Measurements from ENCODE around the gene NCR3LG1.

The NCR3LG1 gene

DNA sequence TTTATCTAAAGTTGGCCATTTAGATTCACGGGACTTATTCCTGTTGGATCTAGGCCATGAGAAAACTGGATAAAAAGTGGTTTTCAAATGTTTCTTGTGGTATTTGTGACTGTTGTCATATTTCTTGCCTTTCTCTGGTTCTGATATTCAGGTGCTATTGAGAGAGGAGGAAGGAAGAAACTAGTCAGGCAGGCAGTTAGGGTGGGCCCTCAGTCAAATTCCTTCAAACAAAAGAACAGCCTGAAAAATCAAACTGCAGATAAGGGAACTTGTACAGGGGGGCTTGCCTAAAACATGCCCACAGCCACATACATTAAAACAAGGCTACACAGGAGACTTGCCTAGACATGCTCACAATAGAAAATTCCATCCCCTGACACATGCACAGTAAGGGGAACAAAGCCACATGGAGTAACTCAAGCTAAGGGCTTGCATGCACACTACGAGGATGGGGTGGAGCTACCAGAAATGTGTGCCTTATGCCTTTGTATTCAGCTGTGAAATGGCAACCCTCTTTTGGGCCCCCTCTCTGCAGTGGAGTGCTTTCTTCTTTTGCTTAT, 18.2 kb downstream of the NCR3LG1 start:
- in situ Hi-C loops (cut with MboI; ENCODE audit: low sequenced_read_pairs) = no loop called here

DNA sequence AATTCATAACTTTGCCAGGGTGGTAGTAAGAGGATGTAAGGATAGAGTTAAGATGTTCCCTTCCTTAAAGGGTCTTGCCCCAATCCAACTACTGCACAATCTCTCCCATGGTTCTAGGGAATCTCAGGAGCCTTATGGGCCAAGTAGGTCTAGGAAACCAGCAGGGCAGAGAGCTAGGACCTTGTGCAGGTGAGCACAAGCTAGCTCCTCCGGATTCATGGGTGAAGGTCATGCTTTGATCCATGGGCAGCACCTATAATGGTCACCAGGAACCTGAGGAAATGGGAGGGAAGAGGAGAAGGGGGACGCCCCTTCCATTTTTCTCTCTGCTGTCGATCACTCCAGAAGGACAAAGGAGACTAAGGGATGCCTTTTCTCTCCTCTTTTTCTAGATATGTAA, 20.0 kb downstream of the NCR3LG1 start:
- in situ Hi-C loops (cut with MboI; ENCODE audit: low sequenced_read_pairs) = no loop called here

DNA sequence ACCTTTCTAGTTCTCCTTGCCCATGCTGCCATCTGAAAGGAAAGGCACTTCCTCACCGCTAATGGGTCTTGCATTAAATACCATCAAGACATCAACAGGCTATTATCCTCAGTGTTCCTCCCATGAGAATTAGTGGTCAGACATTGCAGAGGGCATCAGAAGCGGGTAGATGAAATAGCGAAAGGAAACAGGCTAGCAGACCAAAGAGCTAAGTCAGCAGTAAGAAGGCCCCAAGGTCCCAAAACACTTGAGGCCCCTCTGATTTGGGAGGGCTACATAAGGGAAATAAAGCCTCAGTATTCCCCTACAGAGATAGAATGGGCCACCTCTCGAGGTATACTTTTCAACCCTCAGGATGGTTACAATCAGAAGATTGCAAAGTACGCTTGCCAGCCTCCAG, 23.9 kb downstream of the NCR3LG1 start:
- in situ Hi-C loops (cut with MboI; ENCODE audit: low sequenced_read_pairs) = loop anchor here (25.0 kb wide), 1 partner anchor 137 kb away; no protein-coding TSS in a partner anchor

DNA sequence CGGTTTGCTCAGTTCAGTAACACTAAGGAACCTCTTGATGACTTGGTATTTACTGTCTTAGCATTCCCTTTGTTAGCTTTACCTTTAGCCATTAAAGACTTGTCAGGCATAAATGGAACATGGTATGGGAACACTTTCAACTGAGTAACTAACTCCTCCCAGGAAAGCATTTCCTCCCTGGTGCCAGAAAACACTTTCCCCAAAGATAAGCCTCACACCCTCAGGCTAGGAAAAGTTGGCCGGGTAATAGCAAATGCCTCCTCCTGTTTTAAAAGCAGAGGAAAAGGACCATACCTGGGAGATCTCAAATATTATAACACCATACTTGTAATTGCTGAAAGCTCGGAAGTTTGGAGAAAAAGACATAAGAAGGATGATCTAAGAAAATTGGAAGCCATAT, 24.9 kb downstream of the NCR3LG1 start:
- in situ Hi-C loops (cut with MboI; ENCODE audit: low sequenced_read_pairs) = loop anchor here (25.0 kb wide), 1 partner anchor 136 kb away; no protein-coding TSS in a partner anchor

- in situ Hi-C loops (cut with MboI; ENCODE audit: low sequenced_read_pairs) = loop anchor here (25.0 kb wide), 1 partner anchor 134 kb away; no protein-coding TSS in a partner anchor
Measured at GRCh38 chr11:17378655-17379054, 27.1 kb downstream of the NCR3LG1 start.

DNA sequence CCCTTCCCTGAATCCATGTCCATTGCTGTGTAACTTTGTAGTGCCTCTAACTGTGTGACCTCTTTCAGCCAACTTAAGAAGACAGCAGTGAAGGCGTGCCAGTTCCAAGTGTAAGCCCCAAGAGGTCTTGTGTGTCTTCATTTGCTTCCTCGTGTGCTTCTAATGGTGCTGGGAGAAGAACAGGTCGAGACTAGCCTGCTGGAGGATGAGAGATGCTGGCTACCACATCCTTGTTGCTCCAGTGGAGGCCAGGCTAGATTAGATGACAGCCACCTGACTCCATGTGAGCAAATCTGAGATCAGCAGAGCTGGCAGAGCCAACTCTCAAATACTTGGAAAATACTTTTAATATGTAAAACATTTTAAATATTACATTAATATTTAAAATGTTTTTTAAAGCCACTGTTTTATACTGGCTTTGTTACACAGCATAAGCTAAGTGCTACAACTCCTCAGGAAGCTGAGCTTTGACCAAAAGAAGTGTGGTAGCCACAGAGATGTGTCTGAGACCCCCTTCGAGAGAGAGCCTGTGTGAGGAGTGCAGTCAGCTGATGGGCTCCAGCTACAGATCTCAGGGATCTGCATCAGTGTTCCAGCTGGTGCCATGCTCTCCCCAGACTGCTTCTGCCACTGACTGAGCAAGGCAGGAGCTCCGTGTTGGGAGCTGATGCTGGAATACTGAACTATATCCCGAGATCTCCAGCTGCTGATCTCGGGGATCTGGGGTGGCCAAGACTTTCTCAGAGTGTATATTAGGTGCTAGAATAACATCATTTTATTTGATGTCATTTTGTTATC, 28.0 kb downstream of the NCR3LG1 start:
- in situ Hi-C loops (cut with MboI; ENCODE audit: low sequenced_read_pairs) = loop anchor here (25.0 kb wide), 1 partner anchor 133 kb away; no protein-coding TSS in a partner anchor

DNA sequence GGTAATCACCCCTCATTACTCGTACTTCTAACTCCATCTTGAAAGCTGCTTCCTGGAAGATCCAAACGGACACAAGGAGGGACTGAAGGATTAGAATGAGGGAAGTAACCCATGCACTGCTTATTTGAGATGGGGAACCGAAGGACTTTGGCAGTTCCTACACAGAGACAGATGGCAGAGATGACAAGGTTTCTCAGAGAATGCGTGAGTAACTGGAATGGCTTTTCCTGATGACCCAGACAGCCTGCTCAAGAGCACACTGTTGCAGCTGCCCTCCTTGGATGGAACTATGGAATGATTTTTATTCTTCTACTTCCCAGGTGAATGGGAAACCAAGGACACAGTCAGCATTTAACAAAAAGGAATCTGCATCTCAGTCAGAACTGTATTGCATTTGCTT, 29.6 kb downstream of the NCR3LG1 start:
- in situ Hi-C loops (cut with MboI; ENCODE audit: low sequenced_read_pairs) = loop anchor here (25.0 kb wide), 1 partner anchor 131 kb away; no protein-coding TSS in a partner anchor

GRCh38 chr11:17382046-17382728, 30.6 kb downstream of the NCR3LG1 start:
- in situ Hi-C loops (cut with MboI; ENCODE audit: low sequenced_read_pairs) = loop anchor here (25.0 kb wide), 1 partner anchor 130 kb away; no protein-coding TSS in a partner anchor

DNA sequence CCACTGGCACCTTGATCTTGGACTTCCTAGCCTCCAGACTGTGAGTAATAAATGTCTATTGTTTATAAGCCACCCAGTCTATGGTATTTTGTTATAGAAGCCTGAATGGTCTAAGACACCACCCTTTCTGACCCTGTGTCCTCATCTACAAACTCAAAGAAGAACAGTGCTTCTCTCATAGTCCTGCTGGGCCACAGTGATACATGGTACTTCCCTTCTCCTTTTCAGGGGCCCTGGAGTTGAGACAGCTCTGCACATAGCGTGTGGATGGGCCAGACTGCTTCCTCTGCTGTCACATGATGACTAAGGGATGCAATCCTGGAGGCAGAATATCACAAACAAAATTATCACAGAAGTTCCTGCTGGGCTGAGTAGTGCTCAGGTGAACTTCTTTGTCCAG, 31.9 kb downstream of the NCR3LG1 start:
- in situ Hi-C loops (cut with MboI; ENCODE audit: low sequenced_read_pairs) = loop anchor here (25.0 kb wide), 1 partner anchor 129 kb away; no protein-coding TSS in a partner anchor

DNA sequence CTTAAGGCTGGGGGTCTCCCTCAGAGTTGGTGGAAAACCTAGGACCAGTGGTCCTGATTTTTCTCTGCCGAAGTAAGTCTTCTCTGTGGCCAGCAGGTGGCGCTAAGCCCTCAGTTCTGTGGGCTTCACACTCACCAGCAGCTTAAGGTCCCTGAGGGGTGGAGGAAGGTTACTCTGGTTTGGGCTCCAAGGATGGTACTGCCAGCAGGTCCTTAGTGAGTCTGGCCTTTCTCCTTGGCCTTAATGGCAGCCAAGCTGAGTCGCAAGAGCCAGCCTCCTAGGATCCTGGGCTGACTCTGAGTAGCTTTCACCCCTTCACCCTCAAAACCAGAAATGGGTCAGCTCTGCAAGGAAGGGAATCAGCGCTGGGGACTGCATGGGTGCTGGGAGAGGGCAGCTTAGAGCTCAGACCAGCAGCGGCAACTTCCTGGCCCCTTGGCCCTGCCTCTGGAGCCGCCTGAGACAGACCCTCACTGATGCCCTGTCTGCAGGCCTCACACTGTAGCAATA, 32.5 kb downstream of the NCR3LG1 start:
- in situ Hi-C loops (cut with MboI; ENCODE audit: low sequenced_read_pairs) = loop anchor here (25.0 kb wide), 1 partner anchor 128 kb away; no protein-coding TSS in a partner anchor

DNA sequence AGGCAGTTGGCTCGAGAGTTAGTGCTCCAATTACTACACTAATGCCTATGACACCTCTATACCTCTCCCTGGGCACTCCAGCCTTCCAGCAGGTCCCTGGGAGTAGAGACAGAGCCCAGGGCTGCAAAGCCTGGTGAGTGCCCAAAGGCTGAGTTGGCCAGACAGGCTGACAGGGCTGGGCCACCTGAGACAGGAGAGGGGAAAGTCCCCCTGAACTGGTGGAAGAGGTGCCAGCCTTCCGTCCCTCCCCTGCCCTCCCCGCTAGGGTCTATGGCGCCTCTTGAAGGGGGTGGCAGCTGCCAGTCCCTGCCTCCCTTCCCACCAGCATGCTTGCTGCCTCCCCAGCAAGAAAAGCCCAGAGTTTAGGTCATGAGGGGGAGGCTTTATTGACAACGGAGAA, 33.9 kb downstream of the NCR3LG1 start:
- in situ Hi-C loops (cut with MboI; ENCODE audit: low sequenced_read_pairs) = loop anchor here (25.0 kb wide), 1 partner anchor 127 kb away; no protein-coding TSS in a partner anchor

- in situ Hi-C loops (cut with MboI; ENCODE audit: low sequenced_read_pairs) = loop anchor here (25.0 kb wide), 1 partner anchor 126 kb away; no protein-coding TSS in a partner anchor
Measured at GRCh38 chr11:17385926-17386325, 34.3 kb downstream of the NCR3LG1 start.

DNA sequence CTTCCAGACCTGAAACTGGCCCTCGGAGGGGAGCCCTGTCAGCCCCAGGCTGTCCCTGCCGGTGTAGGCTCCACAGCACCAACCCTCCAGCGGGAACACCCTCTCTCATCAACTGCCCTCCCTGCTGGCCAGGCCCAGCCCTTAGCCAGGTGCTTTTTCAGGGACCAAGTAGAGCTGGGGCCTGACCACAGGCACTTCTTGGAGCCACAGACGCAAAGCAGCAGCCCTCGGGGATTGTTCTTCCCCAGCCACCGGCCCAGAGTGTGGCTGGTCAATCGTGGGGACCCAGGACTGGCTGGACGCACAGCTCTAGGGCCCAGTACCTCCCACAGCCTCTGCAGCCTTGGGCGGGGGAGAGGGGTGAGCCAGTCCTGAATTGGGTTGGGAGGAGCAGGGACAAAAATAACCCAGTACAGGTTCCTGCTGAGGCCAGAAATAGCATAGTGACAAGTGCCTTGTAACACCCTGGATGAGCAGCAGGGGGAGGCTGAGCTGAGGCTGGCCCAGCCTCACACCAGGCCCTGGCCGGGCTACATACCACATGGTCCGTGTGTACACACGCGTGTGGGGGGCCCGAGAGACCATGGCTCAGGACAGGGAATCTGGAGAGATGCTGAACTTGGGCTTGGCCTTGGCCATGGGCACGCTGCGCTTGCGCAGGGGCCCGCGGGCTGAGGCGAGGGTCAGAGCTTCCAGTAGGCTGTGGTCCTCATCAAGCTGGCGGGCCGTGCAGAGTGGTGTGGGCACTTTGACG, 34.9 kb downstream of the NCR3LG1 start:
- in situ Hi-C loops (cut with MboI; ENCODE audit: low sequenced_read_pairs) = loop anchor here (25.0 kb wide), 1 partner anchor 126 kb away; no protein-coding TSS in a partner anchor

- in situ Hi-C loops (cut with MboI; ENCODE audit: low sequenced_read_pairs) = loop anchor here (25.0 kb wide), 1 partner anchor 125 kb away; no protein-coding TSS in a partner anchor
Measured at GRCh38 chr11:17387254-17387653, 35.7 kb downstream of the NCR3LG1 start.

DNA sequence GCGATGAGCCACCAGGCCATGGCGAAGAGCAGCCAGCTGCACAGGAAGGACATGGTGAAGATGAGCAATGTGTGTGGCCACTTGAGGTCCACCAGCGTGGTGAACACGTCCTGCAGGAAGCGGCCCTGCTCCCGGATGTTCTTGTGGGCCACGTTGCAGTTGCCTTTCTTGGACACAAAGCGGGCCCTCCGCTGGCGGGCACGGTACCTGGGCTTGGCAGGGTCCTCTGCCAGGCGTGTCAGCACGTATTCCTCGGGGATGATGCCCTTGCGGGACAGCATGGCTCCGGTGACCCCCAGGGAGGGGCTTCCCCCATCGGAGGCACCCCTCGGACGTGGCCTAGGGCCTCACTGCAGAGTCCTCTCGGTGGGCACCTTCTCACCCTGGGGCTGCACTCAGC, 36.2 kb downstream of the NCR3LG1 start:
- in situ Hi-C loops (cut with MboI; ENCODE audit: low sequenced_read_pairs) = loop anchor here (25.0 kb wide), 1 partner anchor 124 kb away; no protein-coding TSS in a partner anchor

- in situ Hi-C loops (cut with MboI; ENCODE audit: low sequenced_read_pairs) = loop anchor here (25.0 kb wide), 1 partner anchor 124 kb away; no protein-coding TSS in a partner anchor
Measured at GRCh38 chr11:17388609-17389210, 37.1 kb downstream of the NCR3LG1 start, which contains the start of gene KCNJ11. Gene KCNJ11 (minus strand): TSS chr11:17388659. CDS start chr11:17388091, 568 bp downstream.

GRCh38 chr11:17389211-17389956, 37.8 kb downstream of the NCR3LG1 start:
- in situ Hi-C loops (cut with MboI; ENCODE audit: low sequenced_read_pairs) = loop anchor here (25.0 kb wide), 1 partner anchor 123 kb away; no protein-coding TSS in a partner anchor

DNA sequence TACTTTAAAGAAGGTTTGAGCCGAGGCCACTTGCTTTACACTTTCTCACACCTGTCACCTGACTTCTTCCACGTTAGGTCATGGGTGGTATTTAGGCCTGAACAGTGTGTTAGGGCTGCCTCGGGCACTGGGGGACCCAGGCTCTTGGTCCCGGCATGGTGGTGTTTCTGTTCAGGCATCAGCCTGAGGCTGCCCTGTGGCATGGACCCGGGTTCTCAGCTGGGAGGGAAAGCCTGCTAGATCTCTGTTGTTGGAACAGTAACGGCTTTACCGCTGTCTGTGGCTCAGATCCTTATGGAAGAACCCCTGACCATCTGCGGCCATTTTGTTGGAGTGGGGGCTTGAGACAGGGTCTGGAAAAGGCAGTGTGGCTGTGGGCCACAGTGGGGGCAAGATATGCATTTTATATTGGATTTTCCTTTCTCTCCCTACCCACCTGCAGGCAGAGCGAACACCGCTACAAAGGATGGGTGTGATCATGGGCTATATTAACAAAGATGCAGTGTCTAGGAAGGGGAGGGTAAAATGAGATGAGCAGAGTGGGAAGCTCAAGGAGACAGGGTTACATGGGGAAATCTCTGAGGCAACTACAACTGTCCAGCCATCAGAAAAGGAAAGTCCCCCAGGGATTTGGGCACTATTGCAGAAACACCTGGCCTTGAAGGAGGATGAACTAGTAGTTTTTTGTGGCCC, 38.5 kb downstream of the NCR3LG1 start:
- in situ Hi-C loops (cut with MboI; ENCODE audit: low sequenced_read_pairs) = loop anchor here (25.0 kb wide), 1 partner anchor 122 kb away; no protein-coding TSS in a partner anchor

Data from HL-60/S4 treated with retinoic acid at 250 ng/mL for 4 days and 3 days (cell line).